BLaER1 treated with 17β-estradiol and CSF1 and Interleukin-3, amounts not matched to agents 10 nM and 100 nM (cell line): ENCODE measurements around the gene PPP6R2.
"Not testable (repeated sequence)": the region's sequence is repeated elsewhere in the genome, so short reads cannot be mapped to it uniquely, and the experiment has no call there.

ENCODE experiments used
- H3K27ac ChIP-seq, 11 experiments: shearing (Covaris generic); formaldehyde crosslinking; 2 replicates each; pipeline ENCODE4 v1.8.1; 2022
- H3K27me3 ChIP-seq, 11 experiments: shearing (Covaris generic); formaldehyde crosslinking; 2 replicates each; pipeline ENCODE4 v1.8.1; 2022
- H3K36me3 ChIP-seq, 11 experiments: shearing (Covaris generic); formaldehyde crosslinking; 2 replicates each; pipeline ENCODE4 v1.8.1; 2022
- H3K4me1 ChIP-seq, 10 experiments: shearing (Covaris generic); formaldehyde crosslinking; 2 replicates each; pipeline ENCODE4 v1.8.1; 2022
- H3K4me2 ChIP-seq, 11 experiments: shearing (Covaris generic); formaldehyde crosslinking; 2 replicates each; pipeline ENCODE4 v1.8.1; 2022
- H3K4me3 ChIP-seq, 10 experiments: shearing (Covaris generic); formaldehyde crosslinking; 2 replicates each; pipeline ENCODE4 v1.8.1; 2022
- H3K9ac ChIP-seq, 11 experiments: shearing (Covaris generic); formaldehyde crosslinking; 2 replicates each; pipeline ENCODE4 v1.8.1; 2022
- H3K9me3 ChIP-seq, 11 experiments: shearing (Covaris generic); formaldehyde crosslinking; replicated peaks in 1 of 11; 2 replicates each; pipeline ENCODE4 v1.8.1; 2022
- H4K20me1 ChIP-seq, 11 experiments: shearing (Covaris generic); formaldehyde crosslinking; 2 replicates each; pipeline ENCODE4 v1.8.1; 2022
- Cebpa-rat ChIP-seq, 11 experiments: shearing (Covaris generic); IDR thresholded peaks; 2 replicates each; pipeline ENCODE4 v1.8.1; 2022

The PPP6R2 gene

DNA sequence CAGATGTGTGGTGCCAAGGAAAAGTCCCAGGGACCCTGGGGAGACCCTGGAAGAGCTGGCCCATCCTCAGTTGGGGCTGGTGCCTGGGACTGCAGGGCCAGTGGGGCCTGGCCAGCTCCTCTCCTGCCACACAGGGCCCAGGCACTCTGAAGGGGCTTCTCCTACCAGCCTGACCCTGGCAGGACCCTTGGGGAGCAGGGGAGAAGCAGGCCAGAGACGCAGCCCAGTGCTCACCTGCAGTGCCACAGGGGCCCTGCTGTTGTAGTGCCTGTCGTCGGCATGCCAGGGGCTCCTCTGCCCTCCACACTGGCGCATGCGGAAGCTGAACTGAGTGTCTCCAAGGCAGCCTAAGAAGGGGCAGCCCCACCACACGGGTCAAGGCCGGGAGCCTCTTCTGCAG is 25.5 kb upstream of the PPP6R2 start:
- peak overlapping the region in 6 of 11 experiments; percentile 39 to 68 (median 66); a peak in 11 of 22 replicates for H3K27ac ChIP-seq
- no peak for TF ChIP-seq Cebpa-rat (IDR thresholded peaks at IDR 0.05)

DNA sequence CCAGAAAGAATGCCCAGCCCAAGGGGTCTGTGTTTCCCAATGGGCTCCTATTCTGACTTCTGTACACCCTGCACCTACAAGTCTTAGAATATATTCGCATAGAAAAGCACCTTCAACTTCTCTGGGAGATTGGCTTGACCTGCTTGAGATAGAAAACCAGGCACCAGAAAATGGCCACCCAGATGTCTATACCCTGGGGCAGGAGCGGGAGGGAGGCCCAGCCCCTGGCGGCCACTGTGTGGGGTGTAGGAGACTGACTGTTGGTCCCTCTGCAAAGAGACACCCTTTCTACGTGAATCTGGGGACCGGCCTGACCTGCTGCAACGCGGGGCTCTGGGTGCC is 24.8 kb upstream of the PPP6R2 start:
- Histone ChIP-seq H3K4me2 (peak overlapping the region; percentile 57 to 93 (median 91)), H3K9ac (peak overlapping the region in 4 of 11 experiments; percentile 41 to 58 (median 54); a peak in 5 of 22 replicates), H3K27ac (peak overlapping the region in 6 of 11 experiments; percentile 0 to 68 (median 66); a peak in 10 of 22 replicates), H3K4me1 (peaks cover 55 to 79% (median 73%) of the 10 kb centered on the region in 10 experiments), H3K9me3 (no peaks in the 10 kb centered on the region), H3K4me3 (peak overlapping the region in 1 of 10 experiments; percentile 41; a peak in 2 of 20 replicates), H4K20me1 (peaks cover 0 to 27% (median 6%) of the 10 kb centered on the region in 11 experiments; a peak in 9 of 22 replicates), H3K36me3 (no peaks in the 10 kb centered on the region), H3K27me3 (peaks cover 0 to 31% (median 0%) of the 10 kb centered on the region in 11 experiments; a peak in 6 of 22 replicates)
- TF ChIP-seq Cebpa-rat (IDR thresholded peaks at IDR 0.05), result no peak

More for the DNA sequence above, 25.5 kb upstream of the PPP6R2 start:
- H3K4me2 ChIP-seq, result peak overlapping the region; percentile 57 to 93 (median 91)
- peaks cover 0 to 31% (median 0%) of the 10 kb centered on the region in 11 experiments; a peak in 6 of 22 replicates for H3K27me3 ChIP-seq
- H4K20me1 ChIP-seq, result peaks cover 0 to 27% (median 6%) of the 10 kb centered on the region in 11 experiments; a peak in 9 of 22 replicates
- H3K4me1 ChIP-seq, result peaks cover 61 to 86% (median 79%) of the 10 kb centered on the region in 10 experiments
- peak overlapping the region in 4 of 11 experiments; percentile 37 to 57 (median 44); a peak in 7 of 22 replicates for H3K9ac ChIP-seq
- H3K4me3 ChIP-seq, result peak overlapping the region in 1 of 10 experiments; percentile 29; a peak in 1 of 20 replicates
- no peaks in the 10 kb centered on the region for H3K9me3 ChIP-seq
- H3K36me3 ChIP-seq, result no peaks in the 10 kb centered on the region

DNA sequence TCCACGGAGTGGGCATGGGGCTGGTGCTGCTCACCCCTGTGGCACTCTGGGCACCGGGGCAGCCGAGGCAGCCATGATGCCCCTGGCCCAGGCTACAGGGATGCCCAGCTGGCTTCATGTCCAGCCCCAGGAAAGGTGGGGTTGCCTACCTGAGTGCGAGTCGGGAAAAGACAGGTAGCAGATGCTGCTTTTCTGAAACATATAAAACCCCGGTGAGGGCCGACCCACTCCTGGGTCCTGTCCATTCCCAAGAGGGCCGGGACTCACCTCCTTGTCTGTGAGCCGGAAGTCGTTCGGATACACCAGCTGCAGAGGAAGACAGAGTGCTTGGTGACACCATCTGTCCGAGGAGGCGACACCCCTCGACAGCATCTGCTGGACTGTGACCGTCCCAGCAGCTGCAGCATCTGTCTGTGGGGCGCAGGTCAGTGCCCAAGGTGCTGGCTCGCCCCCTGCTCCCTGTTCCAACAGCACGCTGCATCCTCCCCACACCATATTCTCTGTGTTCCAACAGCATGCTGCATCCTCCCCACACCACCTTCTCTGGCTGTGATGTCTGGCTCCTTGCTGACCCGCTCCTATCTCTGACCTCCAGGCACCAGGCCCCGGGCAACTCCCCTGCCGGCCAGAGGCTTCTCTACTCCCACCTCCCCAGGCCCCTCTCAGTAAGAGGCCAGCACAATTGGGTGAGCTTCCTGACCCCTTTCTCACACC is 24.3 kb upstream of the PPP6R2 start:
- Histone ChIP-seq H3K36me3 (no peaks in the 10 kb centered on the region), H3K4me2 (peak overlapping the region; percentile 57 to 93 (median 91)), H3K9ac (peak overlapping the region in 5 of 11 experiments; percentile 20 to 58 (median 52); a peak in 6 of 22 replicates), H3K4me1 (peaks cover 51 to 77% (median 70%) of the 10 kb centered on the region in 10 experiments), H3K9me3 (no peaks in the 10 kb centered on the region), H3K27ac (peak overlapping the region in 6 of 11 experiments; percentile 0 to 68 (median 66); a peak in 9 of 22 replicates), H4K20me1 (peaks cover 0 to 27% (median 6%) of the 10 kb centered on the region in 11 experiments; a peak in 9 of 22 replicates), H3K27me3 (peaks cover 0 to 31% (median 0%) of the 10 kb centered on the region in 11 experiments; a peak in 6 of 22 replicates), H3K4me3 (peak overlapping the region in 1 of 10 experiments; percentile 41; a peak in 2 of 20 replicates)
- TF ChIP-seq Cebpa-rat (IDR thresholded peaks at IDR 0.05), result no peak

DNA sequence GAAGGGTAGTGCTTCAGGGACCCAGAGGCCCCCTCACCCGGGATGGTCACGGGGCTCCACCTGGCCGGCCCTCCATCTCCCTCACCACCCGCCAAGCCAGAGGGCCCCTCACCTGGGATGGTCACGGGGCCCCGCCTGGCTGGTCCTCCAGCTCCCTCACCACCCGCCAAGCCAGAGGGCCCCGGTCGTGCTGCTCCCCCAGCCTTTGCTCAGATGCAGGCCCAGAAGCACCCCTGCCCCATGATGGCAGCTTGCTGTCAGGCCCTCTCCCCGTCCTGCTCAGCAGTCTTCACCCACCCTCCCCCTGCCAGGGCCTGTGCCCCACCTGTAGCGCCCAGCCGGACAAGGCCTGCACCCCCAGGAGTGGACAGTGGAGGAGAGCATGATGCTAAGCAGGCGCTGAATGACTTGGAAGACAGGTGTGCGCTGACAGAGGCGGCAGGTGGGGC is 23.6 kb upstream of the PPP6R2 start:
- Histone ChIP-seq H3K27ac (peak overlapping the region in 4 of 11 experiments; percentile 54 to 67 (median 66); a peak in 7 of 22 replicates), H3K4me3 (no peak overlapping the region), H3K27me3 (peaks cover 0 to 31% (median 0%) of the 10 kb centered on the region in 11 experiments; a peak in 6 of 22 replicates), H3K36me3 (no peaks in the 10 kb centered on the region), H3K9me3 (no peaks in the 10 kb centered on the region), H3K4me1 (peaks cover 47 to 77% (median 70%) of the 10 kb centered on the region in 10 experiments), H4K20me1 (peaks cover 0 to 27% (median 6%) of the 10 kb centered on the region in 11 experiments; a peak in 9 of 22 replicates), H3K9ac (peak overlapping the region in 4 of 11 experiments; percentile 41 to 57 (median 46); a peak in 2 of 22 replicates), H3K4me2 (peak overlapping the region in 10 of 11 experiments; percentile 77 to 93 (median 91); a peak in 20 of 22 replicates)
- TF ChIP-seq Cebpa-rat (IDR thresholded peaks at IDR 0.05), result no peak

DNA sequence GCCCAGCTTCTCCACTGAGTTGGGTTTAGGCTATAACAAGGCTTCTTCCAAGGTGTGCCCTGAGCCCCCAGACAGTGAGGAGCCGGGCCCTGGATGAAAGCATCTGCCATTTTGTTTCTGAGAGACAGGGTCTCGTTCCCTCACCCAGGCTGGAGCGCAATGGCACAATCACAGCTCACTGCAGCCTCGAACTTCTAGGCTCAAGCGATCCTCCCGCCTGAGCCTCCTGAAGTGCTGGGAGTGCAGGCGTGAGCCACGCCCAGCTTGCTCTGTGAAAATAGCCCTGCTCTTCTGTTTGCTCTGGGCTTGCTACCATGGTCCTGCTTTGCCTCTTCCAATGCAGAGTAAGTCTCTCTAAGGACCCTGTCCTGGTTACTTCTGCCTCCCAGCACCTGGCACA is 23.0 kb upstream of the PPP6R2 start:
- no peak overlapping the region for H3K4me3 ChIP-seq
- H3K27ac ChIP-seq, result peak overlapping the region in 1 of 11 experiments; percentile 66; a peak in 2 of 22 replicates
- H3K4me2 ChIP-seq, result peak overlapping the region in 8 of 11 experiments; percentile 88 to 93 (median 92); a peak in 15 of 22 replicates
- peaks cover 44 to 77% (median 70%) of the 10 kb centered on the region in 10 experiments for H3K4me1 ChIP-seq
- no peaks in the 10 kb centered on the region for H3K36me3 ChIP-seq
- H4K20me1 ChIP-seq, result peaks cover 0 to 22% (median 1%) of the 10 kb centered on the region in 11 experiments; a peak in 9 of 22 replicates
- TF ChIP-seq Cebpa-rat (IDR thresholded peaks at IDR 0.05), result no peak
- H3K27me3 ChIP-seq, result peaks cover 0 to 29% (median 0%) of the 10 kb centered on the region in 11 experiments; a peak in 6 of 22 replicates
- H3K9me3 ChIP-seq, result no peaks in the 10 kb centered on the region
- 0 out of 22 replicates have a peak overlapping the region, but pooled peaks of 1 of the 11 experiments have one; percentile 6 for H3K9ac ChIP-seq

DNA sequence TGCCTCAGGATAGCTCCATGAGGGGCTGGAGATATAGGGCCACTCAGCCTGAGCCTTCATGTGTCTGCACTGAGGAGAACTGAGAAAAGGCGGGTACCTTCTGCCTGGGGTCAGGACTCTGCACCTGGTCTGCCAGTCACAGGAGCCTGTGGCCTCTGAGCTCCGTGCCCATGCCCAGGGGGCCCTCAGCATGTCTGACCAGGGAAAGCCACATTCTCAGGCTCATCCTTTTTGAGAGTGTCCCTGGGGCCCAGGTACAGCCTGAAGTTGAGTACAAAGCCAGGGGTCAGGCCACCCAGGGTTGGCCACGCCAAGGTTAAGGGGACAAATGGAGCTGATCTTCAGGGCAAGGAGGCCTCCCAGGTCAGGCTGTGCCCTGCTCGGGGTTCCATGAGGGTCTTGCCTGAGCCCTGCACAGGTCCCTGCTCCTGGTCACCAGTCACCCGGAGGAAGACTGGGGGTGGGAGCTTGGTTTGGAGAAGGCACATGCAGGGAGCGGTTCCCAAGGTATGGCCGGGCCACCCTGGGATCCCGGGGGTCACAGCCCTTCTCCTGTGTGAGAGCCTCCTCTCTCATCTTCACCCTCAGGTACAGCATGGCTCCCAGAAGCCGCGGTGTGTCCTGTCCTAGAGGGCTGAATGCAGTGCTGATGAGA is 22.3 kb upstream of the PPP6R2 start:
- Histone ChIP-seq H3K4me2 (peak overlapping the region in 9 of 11 experiments; percentile 7 to 93 (median 91); a peak in 16 of 22 replicates), H4K20me1 (peaks cover 0 to 19% (median 0%) of the 10 kb centered on the region in 11 experiments; a peak in 4 of 22 replicates), H3K9ac (peak overlapping the region in 1 of 11 experiments; percentile 6; a peak in 2 of 22 replicates), H3K27me3 (peaks cover 0 to 22% (median 0%) of the 10 kb centered on the region in 11 experiments; a peak in 4 of 22 replicates), H3K4me1 (peaks cover 44 to 77% (median 70%) of the 10 kb centered on the region in 10 experiments), H3K27ac (no peak overlapping the region), H3K4me3 (no peak overlapping the region), H3K9me3 (no peaks in the 10 kb centered on the region), H3K36me3 (no peaks in the 10 kb centered on the region)
- TF ChIP-seq Cebpa-rat (IDR thresholded peaks at IDR 0.05), result no peak

DNA sequence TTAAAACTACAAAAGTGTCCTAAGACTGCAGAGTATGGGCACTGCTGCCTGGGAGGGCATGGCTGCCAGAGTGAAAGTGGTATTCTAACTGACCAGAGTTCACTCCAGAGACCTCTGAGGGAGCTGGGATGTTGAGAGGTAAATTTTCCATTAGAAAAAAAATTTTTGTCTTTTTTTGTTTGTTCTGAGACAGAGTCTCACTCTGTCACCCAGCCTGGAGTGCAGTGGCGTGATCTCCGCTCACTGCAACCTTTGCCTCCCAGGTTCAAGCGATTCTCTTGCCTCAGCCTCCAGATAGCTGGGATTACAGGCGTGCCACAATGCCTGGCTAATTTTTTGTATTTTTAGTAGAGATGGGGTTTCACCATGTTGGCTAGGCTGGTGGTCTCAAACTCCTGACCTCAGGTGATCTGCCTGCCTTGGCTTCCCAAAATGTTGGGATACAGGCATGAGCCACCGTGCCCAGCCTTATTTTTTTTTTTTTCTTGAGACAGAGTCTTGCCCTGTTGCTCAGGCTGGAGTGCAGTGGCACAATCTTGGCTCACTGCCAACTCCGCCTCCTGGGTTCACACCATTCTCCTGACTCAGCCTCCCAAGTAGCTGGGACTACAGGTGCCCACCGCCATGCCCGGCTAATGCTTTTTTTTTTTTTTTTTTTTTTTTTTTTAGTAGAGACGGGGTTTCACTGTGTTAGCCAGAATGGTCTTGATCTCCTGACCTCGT is 20.6 kb upstream of the PPP6R2 start:
- H3K27me3 ChIP-seq, result peaks cover 0 to 16% (median 0%) of the 10 kb centered on the region in 11 experiments; a peak in 4 of 22 replicates
- not testable (repeated sequence) for H3K9ac ChIP-seq, H3K4me3 ChIP-seq, H3K36me3 ChIP-seq, H3K9me3 ChIP-seq, H3K4me2 ChIP-seq, H3K27ac ChIP-seq
- peaks cover 0 to 11% (median 0%) of the 10 kb centered on the region in 11 experiments; a peak in 3 of 22 replicates for H4K20me1 ChIP-seq
- H3K4me1 ChIP-seq, result peaks cover 42 to 76% (median 67%) of the 10 kb centered on the region in 10 experiments

DNA sequence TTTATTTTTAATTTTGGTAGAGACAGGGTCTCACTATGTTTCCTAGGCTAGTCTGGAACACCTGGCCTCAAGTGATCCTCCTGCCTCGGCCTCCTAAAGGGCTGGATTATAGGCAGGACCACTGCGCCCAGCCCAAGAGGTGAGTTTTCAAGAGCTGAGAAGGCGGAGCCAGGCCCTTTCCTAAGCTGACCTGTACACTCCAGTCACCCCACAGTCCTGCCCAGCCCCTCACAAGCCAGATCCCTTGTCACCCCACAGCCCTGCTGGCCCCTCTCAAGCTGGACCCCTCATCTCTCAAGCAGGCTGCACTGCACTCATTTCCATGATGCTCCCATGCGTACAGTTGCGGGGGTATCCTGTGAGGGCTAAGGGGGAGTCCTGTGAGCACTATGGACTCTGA is 19.2 kb upstream of the PPP6R2 start:
- no peaks in the 10 kb centered on the region for H3K36me3 ChIP-seq
- no peaks in the 10 kb centered on the region for H3K9me3 ChIP-seq
- no peak for TF ChIP-seq Cebpa-rat (IDR thresholded peaks at IDR 0.05)
- H3K9ac ChIP-seq, result no peak overlapping the region
- no peak overlapping the region for H3K27ac ChIP-seq
- peaks cover 34 to 73% (median 59%) of the 10 kb centered on the region in 10 experiments for H3K4me1 ChIP-seq
- H3K27me3 ChIP-seq, result peaks cover 0 to 9% (median 0%) of the 10 kb centered on the region in 11 experiments; a peak in 2 of 22 replicates
- H4K20me1 ChIP-seq, result peaks cover 0 to 10% (median 0%) of the 10 kb centered on the region in 11 experiments; a peak in 2 of 22 replicates
- H3K4me2 ChIP-seq, result peak overlapping the region in 8 of 11 experiments; percentile 24 to 99 (median 75); a peak in 17 of 22 replicates
- no peak overlapping the region for H3K4me3 ChIP-seq
